Measurements from ENCODE around the gene BMERB1. TPM values are rescaled to one million over a fixed set of nuclear protein-coding genes. Genes with fewer than 3 reads are reported as not detected.

The BMERB1 gene
- total RNA-seq, 1 experiment from 2014 or later, result 3.8 TPM

- Histone ChIP-seq H3K4me3 (ENCODE audit: low read length) (no peak overlapping the region), H3K27ac (ENCODE audit: low read length) (no peak overlapping the region), H3K79me2 (ENCODE audit: low read length) (no peaks in the 10 kb centered on the region), H4K20me1 (ENCODE audit: low read length) (no peaks in the 10 kb centered on the region), H3K9ac (ENCODE audit: low read length) (no peak overlapping the region), H3K9me2 (replicated peaks; ENCODE audit: low read length) (no peaks in the 10 kb centered on the region), H3K27me3 (ENCODE audit: low read length) (no peaks in the 10 kb centered on the region), H3K4me2 (ENCODE audit: low read length) (no peak overlapping the region), H3K4me1 (ENCODE audit: insufficient read depth, low read length) (peaks cover 27% of the 10 kb centered on the region), H3F3A (ENCODE audit: low read length, unreplicated experiment) (no peaks in the 10 kb centered on the region), H3K36me3 (ENCODE audit: low read depth, low read length) (no peaks in the 10 kb centered on the region), H2AFZ (ENCODE audit: low read length) (no peak overlapping the region), H3K9me3 (ENCODE audit: low read length) (no peaks in the 10 kb centered on the region)
- ATAC-seq (peak; percentile 35), DNase-seq (peak; percentile 73)
- ChIA-PET POLR2A (ENCODE audit: unreplicated experiment) (no interaction called here), CTCF (no interaction called here)
- intact Hi-C loops (cut with micrococcal nuclease), result loop anchor here (5.0 kb wide), 1 partner anchor 37 kb away; no protein-coding TSS in a partner anchor
- BruUV-seq (replicated peaks), result no TSS peak
- TF ChIP-seq CTCF (conservative IDR thresholded peaks at IDR 0.05; ENCODE audit: low read depth, low read length) (no peak), EZH2phosphoT487 (IDR thresholded peaks at IDR 0.05; ENCODE audit: borderline replicate concordance, low read length) (no peak), EZH2 (IDR thresholded peaks at IDR 0.05; ENCODE audit: low read length, unreplicated experiment) (no peak)
Observed at GRCh38 chr16:15464401-15465186, 30.2 kb downstream of the BMERB1 start.

GRCh38 chr16:15466131-15466530 is 31.7 kb downstream of the BMERB1 start:
- TF ChIP-seq EZH2phosphoT487 (IDR thresholded peaks at IDR 0.05; ENCODE audit: borderline replicate concordance, low read length), result no peak
- no peak for TF ChIP-seq EZH2 (IDR thresholded peaks at IDR 0.05; ENCODE audit: low read length, unreplicated experiment)
- TF ChIP-seq CTCF (conservative IDR thresholded peaks at IDR 0.05; ENCODE audit: low read depth, low read length), result no peak
- Histone ChIP-seq H3K27ac (ENCODE audit: low read length) (no peak overlapping the region), H3K79me2 (ENCODE audit: low read length) (no peaks in the 10 kb centered on the region), H3K4me2 (ENCODE audit: low read length) (no peak overlapping the region), H3K9me2 (replicated peaks; ENCODE audit: low read length) (no peaks in the 10 kb centered on the region), H2AFZ (ENCODE audit: low read length) (no peak overlapping the region), H3F3A (ENCODE audit: low read length, unreplicated experiment) (no peaks in the 10 kb centered on the region), H3K4me3 (ENCODE audit: low read length) (no peak overlapping the region), H3K4me1 (ENCODE audit: insufficient read depth, low read length) (peaks cover 21% of the 10 kb centered on the region), H3K9ac (ENCODE audit: low read length) (no peak overlapping the region), H3K9me3 (ENCODE audit: low read length) (no peaks in the 10 kb centered on the region), H3K27me3 (ENCODE audit: low read length) (no peaks in the 10 kb centered on the region), H4K20me1 (ENCODE audit: low read length) (no peaks in the 10 kb centered on the region), H3K36me3 (ENCODE audit: low read depth, low read length) (no peaks in the 10 kb centered on the region)
- DNase-seq (no peak), ATAC-seq (no peak)
- no TSS peak for BruUV-seq (replicated peaks)
- intact Hi-C loops (cut with micrococcal nuclease), result loop anchor here (5.0 kb wide), 1 partner anchor 39 kb away; no protein-coding TSS in a partner anchor
- CTCF ChIA-PET, result no interaction called here
- POLR2A ChIA-PET (ENCODE audit: unreplicated experiment), result no interaction called here
